LHCN-M2 (cell line): ENCODE data around the gene PLA2G3. TPM values are rescaled to one million over a fixed set of nuclear protein-coding genes. Genes with fewer than 3 reads are reported as not detected.
"Not testable (repeated sequence)": the region's sequence is repeated elsewhere in the genome, so short reads cannot be mapped to it uniquely, and the experiment has no call there.

Source experiments
- DNase-seq: peaks from one replicate; pipeline ENCODE4 v3.0.0-alpha.2; 2012; ENCODE audit warnings: low read depth
- total RNA-seq: library from RNA; depleted of rRNA; stranded (reverse); fragments of >200 nt; gene quantifications from 2 replicates; pipeline ENCODE4 v1.2.3, GENCODE V29; 2014

PLA2G3 gene
- total RNA-seq, 1 experiment from 2014 or later = not detected

DNA sequence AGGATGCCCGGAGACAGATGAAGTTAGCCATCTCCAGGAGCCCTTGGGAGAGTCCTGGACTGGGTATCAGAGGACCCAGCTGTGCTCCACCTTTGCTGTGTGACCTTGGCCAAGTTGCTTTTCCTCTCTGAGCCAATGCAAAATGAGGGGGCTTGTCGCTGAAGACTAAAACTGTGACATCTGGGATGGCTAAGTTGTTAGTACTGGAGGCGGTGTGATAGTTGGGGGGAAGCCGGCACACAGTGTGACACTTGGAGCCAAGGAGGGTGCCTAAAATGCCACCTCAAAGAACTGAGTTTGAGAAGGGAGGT, 17.1 kb downstream of the PLA2G3 start:
- DNase-seq = no peak

GRCh38 chr22:31122532-31123291, 17.6 kb downstream of the PLA2G3 start, which contains the start of gene INPP5J:
TSS of gene INPP5J (plus strand) at chr22:31122966. CDS start at chr22:31123015, 49 bp downstream.
- DNase-seq = no peak

DNA sequence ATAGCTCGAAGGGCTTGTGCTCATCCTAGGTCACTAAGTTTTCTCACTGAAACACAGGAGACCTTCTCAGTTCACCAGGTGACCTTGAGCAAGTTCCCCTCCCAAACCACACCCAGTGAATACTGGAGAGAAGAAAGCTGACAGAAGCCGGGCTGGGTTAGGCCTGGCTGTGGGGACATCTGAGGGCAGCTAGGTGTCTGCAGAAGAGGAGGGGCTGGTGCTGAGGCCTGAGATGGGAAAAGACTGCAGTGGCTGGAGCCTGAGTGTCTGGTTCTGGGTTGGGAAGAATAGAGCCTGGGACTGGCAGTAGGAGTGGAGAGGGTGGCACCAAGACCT, 18.1 kb downstream of the PLA2G3 start:
- DNase-seq = no peak

DNA sequence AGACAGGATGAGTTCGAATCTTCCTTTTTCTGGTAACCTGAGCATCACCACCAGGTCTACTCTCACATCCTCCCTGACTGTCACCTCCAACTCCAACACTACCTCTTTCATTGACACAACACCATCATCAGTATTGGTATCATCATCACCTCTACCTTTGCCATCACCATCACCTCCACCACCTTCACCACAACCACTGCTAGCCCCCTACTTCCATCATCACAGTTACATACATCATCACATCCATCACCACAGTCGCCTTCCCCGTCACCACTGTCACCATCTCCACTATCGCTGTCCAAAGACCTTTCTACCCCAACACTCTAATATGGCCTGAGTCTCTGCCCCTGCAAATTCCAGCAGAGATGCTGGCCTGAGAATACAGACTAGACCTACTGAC, 18.9 kb downstream of the PLA2G3 start:
- no peak for DNase-seq

DNA sequence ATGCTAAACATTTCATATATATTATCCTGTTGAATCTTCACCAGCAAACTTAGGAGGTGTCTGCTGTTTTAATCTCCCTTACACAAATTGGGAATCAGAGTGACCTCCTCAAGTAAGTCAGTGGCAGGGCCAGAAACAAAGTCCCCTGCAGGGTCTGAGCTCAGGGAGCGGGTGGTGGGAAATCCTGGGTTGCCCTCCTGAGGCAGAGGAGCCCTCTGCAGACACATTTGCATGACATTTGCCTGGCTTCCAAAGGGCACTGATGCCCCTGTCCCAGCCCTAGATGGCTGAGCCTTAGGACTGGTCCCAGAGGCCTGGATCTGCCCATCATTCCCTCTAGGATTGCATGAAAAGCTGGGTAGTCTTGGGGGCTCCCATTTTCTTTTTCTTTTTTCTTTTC, 19.7 kb downstream of the PLA2G3 start:
- no peak for DNase-seq

GRCh38 chr22:31120230-31120629, 20.1 kb downstream of the PLA2G3 start:
- no peak for DNase-seq

DNA sequence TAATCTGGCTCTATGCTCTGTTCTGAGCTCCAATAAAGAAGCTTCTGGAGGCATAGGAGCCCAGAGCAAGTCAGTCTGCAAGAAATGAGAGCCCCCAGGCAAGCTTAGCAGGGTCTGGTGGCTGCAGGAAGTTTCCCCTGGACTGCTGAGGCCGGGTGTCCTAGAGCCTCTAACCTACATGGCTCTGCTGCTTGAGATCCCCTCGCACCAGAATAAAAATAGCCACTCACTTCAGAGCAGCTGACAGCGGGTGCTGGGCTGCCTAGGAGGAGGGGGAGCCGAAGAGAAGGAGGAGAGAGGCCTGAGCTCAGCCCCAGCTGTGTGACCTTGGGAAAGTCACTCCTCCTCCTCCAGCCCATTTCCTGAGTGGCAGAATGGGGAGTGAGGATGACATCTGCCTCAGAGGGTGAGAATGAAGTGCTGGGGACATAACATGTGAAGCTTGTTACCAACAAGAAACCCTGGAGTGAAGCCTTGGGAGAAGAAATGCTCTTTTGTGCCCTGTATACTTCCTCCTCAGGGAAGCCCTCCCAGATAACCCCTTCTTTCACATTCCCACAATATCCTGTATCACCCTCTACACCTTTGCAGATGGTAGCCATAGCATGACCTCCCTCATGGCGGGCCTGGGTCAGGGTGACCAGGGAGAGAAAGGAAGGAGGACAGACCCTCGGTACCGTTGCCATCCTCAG, 21.1 kb downstream of the PLA2G3 start:
- DNase-seq = no peak

DNA sequence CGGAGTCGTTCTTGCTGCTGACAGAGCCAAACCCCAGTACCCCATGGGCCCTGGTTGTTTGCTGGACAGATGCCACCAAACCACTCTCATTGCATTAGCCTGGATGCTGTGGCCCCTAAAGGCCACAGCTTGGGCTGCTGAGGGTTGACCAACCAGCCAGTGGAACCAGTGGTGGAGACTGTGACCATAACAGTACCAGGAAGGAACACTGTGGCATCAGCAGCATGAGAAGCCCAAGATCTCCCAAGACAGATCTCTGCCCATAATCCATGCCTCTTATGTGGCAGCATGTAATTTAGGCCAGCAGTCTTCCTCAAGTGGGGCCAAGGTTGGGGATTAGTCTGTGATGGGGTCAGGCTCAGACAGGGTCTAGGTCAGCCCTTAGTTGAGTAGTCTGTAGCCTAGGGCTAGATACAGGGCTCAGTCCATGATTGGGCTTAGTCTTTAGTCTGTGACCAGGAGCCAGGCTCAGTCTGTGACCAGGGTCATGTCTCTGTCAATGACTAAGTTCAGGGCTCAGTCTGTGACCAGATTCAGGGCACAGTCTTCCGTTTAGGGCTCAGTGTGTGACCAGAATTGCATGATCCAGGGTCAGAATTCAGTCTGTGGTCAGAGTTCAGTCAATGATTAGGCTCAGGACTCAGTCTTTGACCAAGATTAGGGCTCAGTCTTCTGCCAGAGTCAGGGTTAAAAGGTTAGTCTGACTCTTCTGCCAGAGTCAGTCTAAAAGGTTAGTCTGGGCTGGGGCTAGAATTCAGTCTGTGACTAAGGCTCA, 22.1 kb downstream of the PLA2G3 start:
- no peak for DNase-seq

DNA sequence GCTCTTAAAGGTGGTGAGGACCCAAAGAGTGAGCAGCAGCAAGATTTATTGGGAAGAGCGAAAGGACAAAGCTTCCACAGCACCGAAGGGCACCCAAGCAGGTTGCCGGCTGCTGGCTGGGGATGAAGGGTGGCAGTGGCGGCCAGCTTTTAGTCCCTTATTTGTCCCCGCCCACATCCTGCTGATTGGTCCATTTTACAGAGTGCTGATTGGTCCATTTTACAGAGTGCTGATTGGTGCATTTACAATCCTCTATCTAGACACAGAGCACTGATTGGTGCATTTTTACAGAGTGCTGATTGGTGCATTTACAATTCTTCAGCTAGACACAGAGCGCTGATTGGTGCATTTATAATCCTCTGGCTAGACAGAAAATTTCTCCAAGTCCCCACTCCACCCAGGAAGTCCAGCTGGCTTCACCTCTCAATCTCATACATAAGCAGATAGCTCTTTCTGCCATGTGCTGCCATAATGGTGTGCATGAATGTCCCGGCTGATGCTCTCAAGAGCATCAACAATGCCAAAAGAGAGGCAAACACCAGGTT, 27.7 kb downstream of the PLA2G3 start:
- not testable (repeated sequence) for DNase-seq

GRCh38 chr22:31107894-31108218, 32.5 kb downstream of the PLA2G3 start:
- no peak for DNase-seq

GRCh38 chr22:31107178-31107893, 33.0 kb downstream of the PLA2G3 start, which contains the start of gene SELENOM:
TSS of gene SELENOM (minus strand) at chr22:31107568. CDS start at chr22:31107505, 63 bp downstream.
- DNase-seq = peak; percentile 98

DNA sequence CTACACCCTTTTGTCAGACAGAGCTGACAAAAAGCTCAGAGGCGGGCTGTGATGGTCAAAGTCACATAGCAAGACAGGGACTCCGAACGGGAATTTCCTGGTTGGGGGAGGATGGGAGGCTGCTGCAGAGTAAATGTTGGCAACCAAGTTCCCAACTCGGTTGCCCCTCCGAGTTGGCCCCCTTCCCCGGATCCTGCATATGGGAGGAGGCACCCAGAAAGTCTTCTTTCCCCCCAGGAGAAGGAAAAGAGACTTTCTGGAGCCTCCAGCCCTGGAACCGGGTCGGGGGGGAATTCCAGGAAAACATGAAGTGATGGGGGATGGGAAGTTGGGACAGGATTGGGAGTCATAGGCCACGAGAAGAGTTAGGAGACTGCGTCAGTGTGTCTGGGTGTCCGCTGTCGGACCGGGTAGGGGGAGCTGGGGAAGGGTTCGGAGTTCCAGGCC, 33.6 kb downstream of the PLA2G3 start:
- peak; percentile 45 for DNase-seq

DNA sequence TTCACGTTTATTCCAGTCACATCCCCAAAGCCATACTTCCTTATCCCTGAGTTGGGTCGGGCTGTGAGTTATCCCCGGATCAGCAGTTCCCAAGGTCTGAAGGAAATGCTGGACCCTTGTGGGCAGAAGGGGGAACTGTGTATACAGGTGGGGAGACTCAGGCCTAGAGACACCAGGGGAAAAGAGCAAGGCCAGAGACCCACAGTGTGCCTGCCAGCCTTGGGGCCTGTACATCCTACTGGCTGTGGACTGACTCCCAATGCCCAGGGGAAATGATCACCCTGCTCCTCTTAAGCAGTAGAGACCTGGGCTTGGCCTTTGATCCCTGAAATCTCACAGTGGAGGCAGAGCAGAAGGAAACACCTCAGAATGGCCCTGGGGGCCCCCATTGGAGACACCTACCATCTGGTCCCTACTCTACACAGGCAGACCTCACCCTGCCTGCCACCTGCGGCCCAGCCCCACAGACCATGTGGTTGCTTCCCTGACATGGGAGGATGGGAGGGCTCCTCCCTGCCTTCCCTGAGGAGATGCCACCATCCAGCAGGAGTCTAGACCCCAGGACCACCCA, 34.2 kb downstream of the PLA2G3 start:
- DNase-seq = no peak

GRCh38 chr22:31105282-31105929, 34.9 kb downstream of the PLA2G3 start:
- DNase-seq = no peak

- DNase-seq = no peak
These were observed 35.4 kb downstream of the PLA2G3 start for GRCh38 chr22:31104869-31105268.

DNA sequence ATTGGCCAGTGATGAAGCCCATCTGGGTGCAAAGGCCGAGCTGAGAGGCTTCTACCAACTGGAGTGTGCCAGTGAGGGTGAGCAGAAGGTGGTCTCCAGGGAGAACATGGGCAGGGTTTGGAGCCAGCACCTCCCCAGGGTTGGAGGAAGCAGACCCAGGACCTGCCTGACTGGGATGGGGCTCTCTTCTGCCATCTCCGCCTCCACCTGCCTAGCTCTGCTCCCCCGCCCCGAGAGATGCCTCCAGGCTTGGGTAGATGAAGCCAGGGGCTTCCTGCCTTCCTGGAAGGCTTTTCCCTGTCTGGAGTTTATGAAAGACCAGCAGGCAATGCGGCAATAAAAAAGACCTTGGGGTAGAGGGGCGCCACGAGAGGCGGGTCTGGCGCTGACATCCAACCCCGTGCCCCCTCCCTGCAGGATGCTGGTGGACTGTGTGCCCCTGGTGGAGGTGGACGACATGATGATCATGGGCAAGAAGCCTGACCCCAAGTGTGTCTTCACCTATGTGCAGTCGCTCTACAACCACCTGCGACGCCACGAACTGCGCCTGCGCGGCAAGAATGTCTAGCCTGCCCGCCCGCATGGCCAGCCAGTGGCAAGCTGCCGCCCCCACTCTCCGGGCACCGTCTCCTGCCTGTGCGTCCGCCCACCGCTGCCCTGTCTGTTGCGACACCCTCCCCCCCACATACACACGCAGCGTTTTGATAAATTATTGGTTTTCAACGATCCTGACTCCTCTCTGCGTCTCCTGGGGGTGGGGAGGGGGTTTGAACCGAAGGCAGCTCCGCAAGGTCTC, 36.2 kb downstream of the PLA2G3 start:
- no peak for DNase-seq

DNA sequence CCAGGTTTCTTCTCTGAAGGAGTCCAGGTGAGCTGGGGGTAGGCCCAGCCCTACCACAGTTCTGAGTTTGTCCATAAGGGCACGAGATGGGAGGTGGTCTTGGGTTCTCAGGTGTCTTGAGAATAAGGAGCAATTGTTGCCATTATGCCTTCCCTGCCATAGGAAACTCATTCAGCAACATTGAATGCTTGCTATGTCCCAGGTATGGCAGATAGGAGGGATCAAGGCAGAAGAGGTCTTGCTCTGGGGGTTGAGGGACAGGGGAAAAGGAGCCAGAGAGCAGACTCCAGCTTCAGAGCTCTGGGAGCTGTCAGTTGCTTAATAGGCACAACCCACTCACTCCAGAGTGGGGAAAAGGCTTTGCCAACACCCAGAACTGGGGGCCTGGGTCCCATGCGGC, 37.2 kb downstream of the PLA2G3 start:
- DNase-seq = no peak

DNA sequence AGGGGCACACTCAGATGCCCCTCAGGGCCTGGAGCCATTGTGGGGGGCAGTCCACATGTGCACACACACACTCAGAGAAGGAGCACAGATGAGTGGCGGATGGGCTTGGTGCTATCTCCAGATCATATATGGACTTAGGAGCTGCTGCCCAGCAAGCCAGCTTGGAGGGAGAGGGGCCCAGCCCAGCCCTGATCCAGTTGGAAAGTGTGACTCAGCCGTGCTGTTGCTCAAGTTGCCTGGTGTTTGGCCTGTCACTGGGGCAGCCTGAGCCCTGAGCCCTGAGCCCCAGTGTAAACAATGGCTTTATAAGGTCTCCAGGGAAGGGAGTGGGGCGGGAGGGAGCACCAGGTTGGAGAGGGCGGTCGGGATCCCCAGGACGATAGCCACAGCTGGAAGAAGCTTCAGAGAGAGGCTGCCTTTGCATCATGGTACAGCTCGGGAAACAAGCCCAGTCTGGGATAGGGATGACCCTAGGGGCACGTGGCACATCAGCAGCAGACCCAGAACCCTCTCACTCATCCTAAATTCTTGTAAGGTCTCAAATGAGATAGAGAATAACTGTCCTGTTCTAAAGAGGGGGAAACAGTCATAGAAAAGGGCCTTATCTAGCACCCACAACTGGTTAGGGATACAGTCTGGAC, 37.7 kb downstream of the PLA2G3 start:
- peak; percentile 92 for DNase-seq

DNA sequence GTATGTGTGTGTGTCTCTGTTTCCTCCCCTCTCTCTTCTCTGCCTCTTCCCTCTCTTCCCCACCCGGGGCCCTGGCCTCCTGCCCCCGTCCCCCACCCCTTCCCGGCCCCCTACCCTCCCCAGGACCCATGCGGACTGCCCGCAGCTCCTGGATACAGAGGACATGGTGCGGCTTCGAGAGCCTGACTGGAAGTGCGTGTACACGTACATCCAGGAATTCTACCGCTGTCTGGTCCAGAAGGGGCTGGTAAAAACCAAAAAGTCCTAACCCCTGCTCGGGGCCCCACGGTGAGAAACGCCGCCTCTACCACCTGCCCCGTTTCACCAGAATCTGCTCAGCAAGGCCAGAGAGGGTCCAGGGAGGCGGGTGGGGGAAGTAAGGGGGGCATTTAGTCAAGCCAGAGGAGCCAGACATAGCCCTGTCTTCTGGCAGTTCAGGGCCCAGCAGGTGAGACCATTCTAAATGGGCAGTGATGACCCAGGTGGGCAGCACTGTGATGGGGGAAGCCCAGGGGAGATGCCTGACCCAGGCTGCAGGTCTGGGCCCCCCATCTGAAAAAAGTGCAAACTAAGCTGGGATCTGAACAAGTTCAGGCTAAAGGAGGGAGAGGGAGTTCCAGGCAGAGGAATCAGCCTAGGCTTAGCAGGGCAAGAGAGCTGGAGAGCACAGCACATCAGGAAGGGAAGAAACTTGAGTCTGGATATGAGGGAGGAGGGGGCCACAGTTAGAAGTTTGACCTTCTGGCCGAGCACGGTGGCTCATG, 39.4 kb downstream of the PLA2G3 start:
- DNase-seq = no peak
